HFF-Myc (cell line): ENCODE data around the gene MYO3B.

Experiments
- DNase-seq: peaks from one replicate; pipeline ENCODE4 v3.0.0-alpha.2; 2011; ENCODE audit warnings: low read depth; ENCODE audit errors: extremely low read depth
- H3K4me3 ChIP-seq: replicated peaks from 2 replicates; pipeline ENCODE4 v1.5.1; 2011; ENCODE audit warnings: low read depth, mild to moderate bottlenecking, control low read depth, low read length
- CTCF ChIP-seq: IDR thresholded peaks from 2 replicates; pipeline ENCODE4 v1.5.1; 2012; ENCODE audit warnings: mild to moderate bottlenecking, low read depth, low read length, control low read depth; ENCODE audit errors: missing control alignments

MYO3B gene

GRCh38 chr2:170180031-170180566 lies 2.2 kb downstream of the MYO3B start:
- DNase-seq = no peak
- no peak for TF ChIP-seq CTCF

GRCh38 chr2:170181602-170182001 lies 3.7 kb downstream of the MYO3B start:
- no peak overlapping the region for H3K4me3 ChIP-seq
- no peak for DNase-seq
- no peak for TF ChIP-seq CTCF

More at GRCh38 chr2:170180031-170180566, 2.2 kb downstream of the MYO3B start:
- H3K4me3 ChIP-seq = no peak overlapping the region

- TF ChIP-seq CTCF = no peak
- DNase-seq = no peak
- no peak overlapping the region for H3K4me3 ChIP-seq
Measured at GRCh38 chr2:170185319-170185718, 7.4 kb downstream of the MYO3B start.

GRCh38 chr2:170189757-170190156 lies 11.8 kb downstream of the MYO3B start:
- no peak overlapping the region for H3K4me3 ChIP-seq
- DNase-seq = no peak
- TF ChIP-seq CTCF = no peak

- DNase-seq = no peak
- H3K4me3 ChIP-seq = no peak overlapping the region
- TF ChIP-seq CTCF = no peak
Measured at GRCh38 chr2:170190172-170190571, 12.2 kb downstream of the MYO3B start.

- no peak overlapping the region for H3K4me3 ChIP-seq
- DNase-seq = no peak
- TF ChIP-seq CTCF = no peak
Measured at GRCh38 chr2:170191166-170191866, 13.4 kb downstream of the MYO3B start.

- TF ChIP-seq CTCF = no peak
Measured at GRCh38 chr2:170196963-170197362, 19.0 kb downstream of the MYO3B start.

More at GRCh38 chr2:170196963-170197362, 19.0 kb downstream of the MYO3B start:
- no peak overlapping the region for H3K4me3 ChIP-seq
- no peak for DNase-seq
